ENCODE results near the gene PLCG2.

DNA sequence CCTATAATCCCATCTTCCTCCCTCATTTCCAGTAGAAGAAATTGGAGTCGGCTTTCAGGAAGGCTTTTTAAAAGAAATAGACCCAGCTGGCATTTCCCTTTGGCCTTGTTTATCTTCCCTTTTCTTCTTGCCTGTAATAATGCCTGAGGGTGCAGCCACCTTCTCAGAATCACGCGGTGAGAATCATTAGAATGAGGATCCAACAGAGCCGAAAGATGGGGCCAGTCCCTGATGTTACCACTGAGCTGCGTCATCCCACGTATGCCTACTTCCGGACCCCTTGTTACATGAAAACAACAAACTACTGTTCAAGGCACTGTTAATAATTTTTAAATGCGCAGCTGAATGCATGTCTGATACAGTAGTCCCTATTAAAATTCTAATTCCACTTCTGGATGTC is 208.0 kb downstream of the PLCG2 start:
- TF ChIP-seq, protein P1, sequence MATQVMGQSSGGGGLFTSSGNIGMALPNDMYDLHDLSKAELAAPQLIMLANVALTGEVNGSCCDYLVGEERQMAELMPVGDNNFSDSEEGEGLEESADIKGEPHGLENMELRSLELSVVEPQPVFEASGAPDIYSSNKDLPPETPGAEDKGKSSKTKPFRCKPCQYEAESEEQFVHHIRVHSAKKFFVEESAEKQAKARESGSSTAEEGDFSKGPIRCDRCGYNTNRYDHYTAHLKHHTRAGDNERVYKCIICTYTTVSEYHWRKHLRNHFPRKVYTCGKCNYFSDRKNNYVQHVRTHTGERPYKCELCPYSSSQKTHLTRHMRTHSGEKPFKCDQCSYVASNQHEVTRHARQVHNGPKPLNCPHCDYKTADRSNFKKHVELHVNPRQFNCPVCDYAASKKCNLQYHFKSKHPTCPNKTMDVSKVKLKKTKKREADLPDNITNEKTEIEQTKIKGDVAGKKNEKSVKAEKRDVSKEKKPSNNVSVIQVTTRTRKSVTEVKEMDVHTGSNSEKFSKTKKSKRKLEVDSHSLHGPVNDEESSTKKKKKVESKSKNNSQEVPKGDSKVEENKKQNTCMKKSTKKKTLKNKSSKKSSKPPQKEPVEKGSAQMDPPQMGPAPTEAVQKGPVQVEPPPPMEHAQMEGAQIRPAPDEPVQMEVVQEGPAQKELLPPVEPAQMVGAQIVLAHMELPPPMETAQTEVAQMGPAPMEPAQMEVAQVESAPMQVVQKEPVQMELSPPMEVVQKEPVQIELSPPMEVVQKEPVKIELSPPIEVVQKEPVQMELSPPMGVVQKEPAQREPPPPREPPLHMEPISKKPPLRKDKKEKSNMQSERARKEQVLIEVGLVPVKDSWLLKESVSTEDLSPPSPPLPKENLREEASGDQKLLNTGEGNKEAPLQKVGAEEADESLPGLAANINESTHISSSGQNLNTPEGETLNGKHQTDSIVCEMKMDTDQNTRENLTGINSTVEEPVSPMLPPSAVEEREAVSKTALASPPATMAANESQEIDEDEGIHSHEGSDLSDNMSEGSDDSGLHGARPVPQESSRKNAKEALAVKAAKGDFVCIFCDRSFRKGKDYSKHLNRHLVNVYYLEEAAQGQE (IDR thresholded peaks at IDR 0.05; ENCODE audit: insufficient read depth in 1 of 2, low read depth in 2 of 2, low read length in 2 of 2), result no peak
- no peak for TF ChIP-seq SIN3A (IDR thresholded peaks at IDR 0.05; ENCODE audit: borderline replicate concordance, insufficient read depth, low read length)

Measured in PFSK-1 (cell line).